Ovary (tissue), 3 donors: ENCODE results near the gene PFDN4.

ENCODE experiments used
- EP300 ChIP-seq: sonication (generic); formaldehyde crosslinking; IDR thresholded peaks from one replicate; pipeline ENCODE4 v1.6.1; 2017; ENCODE audit warnings: antibody characterized with exemption
- POLR2A ChIP-seq: fragments of 450-650 bp; IDR thresholded peaks from one replicate; pipeline ENCODE4 v1.6.1; 2017; ENCODE audit warnings: antibody characterized with exemption, mild to moderate bottlenecking, moderate library complexity
- TF ChIP-seq, protein P1 (sequence below), 3 donors: fragments of 450-650 bp in 2 of 3; fragments of 200-600 bp in 1 of 3; IDR thresholded peaks; one replicate each; pipeline versions ENCODE4 v1.5.1 to v1.8.0; 2016 to 2022; ENCODE audit warnings: antibody characterized with exemption in 3 of 3, mild to moderate bottlenecking in 1 of 3
- donor health status: DM: no; HTN: no; CAD: no.

DNA sequence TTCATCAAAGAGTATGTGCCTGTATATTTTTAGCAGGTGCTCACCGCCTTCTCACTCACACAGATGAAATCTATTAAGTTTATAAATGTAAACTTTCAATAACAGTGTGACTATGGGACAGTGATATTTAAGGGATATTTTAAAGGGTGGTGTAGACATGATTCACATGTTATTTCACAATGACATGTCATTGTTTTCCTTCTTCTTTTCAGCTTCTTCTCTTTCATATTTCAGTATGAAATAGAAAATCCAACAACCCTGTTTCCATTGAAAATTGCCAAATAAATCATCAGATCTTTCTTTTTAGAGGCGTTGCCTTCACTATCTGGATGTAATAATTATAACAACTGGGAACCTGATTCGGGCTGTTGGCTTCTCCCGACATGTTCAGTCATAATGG is 54.8 kb downstream of the PFDN4 start:
- TF ChIP-seq, protein P1, sequence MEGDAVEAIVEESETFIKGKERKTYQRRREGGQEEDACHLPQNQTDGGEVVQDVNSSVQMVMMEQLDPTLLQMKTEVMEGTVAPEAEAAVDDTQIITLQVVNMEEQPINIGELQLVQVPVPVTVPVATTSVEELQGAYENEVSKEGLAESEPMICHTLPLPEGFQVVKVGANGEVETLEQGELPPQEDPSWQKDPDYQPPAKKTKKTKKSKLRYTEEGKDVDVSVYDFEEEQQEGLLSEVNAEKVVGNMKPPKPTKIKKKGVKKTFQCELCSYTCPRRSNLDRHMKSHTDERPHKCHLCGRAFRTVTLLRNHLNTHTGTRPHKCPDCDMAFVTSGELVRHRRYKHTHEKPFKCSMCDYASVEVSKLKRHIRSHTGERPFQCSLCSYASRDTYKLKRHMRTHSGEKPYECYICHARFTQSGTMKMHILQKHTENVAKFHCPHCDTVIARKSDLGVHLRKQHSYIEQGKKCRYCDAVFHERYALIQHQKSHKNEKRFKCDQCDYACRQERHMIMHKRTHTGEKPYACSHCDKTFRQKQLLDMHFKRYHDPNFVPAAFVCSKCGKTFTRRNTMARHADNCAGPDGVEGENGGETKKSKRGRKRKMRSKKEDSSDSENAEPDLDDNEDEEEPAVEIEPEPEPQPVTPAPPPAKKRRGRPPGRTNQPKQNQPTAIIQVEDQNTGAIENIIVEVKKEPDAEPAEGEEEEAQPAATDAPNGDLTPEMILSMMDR (IDR thresholded peaks at IDR 0.05) = no peak
- TF ChIP-seq POLR2A = no peak
- TF ChIP-seq EP300 = no peak
